ENCODE data around the gene SV2C.

SV2C gene

DNA sequence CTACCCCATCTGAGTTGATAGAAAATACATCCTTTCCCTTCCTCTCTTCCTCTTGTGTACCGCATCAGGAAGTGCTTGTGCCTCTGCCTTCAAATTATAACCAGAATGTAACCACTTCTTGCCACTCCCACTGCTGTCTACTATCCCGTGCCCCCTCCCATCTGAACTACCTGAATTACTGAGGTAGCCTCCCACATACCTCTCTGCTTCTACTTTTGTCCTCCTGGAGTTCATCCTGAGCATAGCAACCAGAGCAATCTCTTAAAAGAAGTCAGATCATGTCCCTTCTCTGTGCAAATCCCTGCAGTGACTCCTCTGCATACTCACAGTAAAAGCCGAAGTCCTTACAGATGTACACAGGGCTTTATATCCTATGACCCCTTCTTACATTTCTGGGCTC, 23.0 kb downstream of the SV2C start:
- no peak for DNase-seq

DNA sequence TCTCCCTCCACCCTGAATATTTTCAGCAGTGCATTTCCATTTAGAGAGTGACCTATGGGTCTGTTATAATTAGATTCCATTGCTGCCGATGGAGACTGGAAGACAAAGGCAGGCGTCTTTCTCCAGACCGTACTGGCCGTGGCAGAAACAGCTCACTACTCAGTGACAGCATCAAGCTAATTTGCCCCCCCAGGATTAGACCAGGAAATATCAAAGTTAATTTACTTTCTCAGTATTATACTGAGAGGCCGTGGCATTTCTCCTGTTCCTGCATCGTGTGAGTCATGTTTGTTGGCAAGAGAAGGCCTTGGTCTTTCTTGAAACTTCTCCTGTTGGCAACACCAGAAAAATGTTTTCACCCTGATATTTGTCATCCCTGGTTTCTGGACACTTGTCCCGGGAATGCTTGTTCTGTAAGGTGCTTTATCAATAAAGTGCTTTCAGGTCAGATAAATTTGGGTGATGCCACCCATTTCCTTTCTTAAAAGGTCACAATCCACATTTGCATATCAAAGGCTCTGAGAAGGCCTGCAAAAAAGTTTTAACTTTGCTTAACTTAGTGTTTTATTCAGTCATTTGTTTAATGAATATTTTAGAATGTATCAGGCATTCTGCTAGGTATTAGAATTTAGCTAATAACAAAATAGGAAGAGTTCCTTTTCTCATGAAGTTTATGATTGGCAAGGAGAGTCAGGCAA, 28.4 kb downstream of the SV2C start:
- no peak for DNase-seq

DNA sequence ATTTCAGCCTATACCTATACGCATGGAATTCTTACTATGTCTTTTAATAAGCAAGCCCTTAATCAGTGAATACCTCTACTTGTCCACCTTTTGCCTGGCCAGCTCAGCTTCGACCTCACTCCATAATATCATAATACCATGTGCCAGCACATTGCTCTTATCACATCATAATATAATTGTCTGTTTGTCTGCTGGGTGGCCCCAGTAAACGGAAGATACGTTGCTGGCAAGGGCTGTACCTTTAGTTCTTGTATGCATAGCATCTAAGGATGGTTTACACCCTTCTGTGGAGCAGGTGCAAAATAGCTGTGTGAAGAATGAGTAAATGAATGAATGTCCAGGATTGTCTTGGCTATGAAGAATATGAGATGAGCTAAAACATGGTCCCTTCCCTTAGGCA, 29.9 kb downstream of the SV2C start:
- DNase-seq = no peak

DNA sequence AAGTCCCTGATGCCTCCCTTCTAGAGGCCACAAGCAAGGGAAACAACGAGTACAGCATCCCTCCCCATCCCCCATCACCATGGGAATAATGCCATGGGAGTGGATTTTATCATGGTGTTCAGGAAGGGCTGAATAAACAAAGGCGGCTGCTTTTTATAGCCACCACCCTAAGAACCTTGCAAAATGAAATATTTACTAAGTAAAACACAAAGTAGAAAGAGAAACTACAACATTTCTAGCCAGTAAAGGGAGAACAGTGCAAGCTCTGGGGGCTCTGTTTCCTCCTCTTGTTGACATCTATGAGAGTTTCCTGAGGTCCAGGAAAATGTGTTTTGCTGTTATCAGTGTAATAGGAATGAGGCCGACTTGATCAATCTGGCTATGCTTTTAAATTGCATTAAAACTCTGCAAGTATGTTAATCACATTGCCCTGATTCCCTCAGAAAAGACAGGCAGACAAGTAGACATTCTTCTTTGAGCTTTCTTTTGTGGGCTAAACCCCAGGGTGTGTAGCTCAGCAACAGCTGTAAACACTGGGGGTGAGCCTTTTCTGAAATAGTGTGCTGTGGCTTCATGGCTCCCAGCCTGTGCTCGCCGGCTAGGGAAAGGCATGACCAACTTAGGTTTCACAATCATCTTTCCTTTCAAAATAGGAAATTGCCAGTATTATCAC, 31.1 kb downstream of the SV2C start:
- no peak for DNase-seq

DNA sequence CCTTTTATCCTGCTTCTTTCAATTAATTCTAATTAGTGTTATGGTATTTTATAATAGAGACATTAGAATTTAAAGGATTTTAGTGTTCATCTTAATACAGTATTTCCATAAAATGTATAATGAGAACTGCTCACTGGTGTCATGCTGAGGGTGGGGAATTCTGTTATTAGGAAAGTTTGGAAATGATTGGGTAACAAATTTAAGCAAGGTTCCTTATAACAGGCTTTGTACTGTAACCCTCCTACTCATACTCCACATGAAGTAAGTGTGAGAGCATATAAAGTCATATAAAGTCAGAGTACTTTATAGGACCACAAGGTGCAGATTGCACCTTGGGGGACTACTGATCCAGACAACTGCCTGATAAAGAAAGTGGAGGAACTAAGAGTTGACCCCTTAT, 42.2 kb downstream of the SV2C start:
- no peak for DNase-seq

DNA sequence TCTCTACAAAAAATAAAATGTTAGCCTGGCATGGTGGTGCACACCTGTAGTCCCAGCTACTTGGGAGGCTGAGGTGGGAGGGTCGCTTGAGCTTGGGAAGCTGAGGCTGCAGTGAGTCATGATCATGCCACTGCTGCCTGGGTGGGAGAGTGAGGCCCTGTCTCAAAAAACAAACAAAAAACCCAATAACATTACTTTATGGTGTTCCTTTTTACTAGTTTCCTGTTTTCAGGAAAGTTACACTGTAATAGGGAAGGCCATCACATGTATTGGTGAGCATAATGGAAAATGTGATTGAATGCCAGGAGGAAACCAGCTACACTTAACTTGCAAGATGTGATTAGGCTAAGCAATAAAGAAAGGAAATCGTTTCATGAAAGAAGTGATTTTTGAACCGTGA, 42.7 kb downstream of the SV2C start:
- no peak for DNase-seq

DNA sequence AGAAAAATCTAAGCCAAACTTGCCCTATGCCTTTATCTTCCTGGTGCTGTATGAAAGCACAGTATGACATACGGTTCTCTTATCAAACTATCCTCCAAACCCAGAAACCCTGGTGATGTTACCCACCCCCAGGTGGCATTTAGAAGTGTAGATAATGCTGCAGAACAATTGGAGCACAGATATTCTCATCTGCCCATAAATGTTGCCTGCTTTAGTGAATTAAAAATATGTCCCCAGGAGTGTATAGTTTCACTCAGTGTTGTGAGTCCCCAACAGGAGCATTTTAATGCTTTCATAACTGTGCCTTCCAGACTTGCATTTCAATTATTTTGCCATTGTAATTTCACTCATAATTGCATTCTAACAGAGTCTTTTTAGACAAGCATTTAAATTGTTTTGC, 50.8 kb downstream of the SV2C start:
- DNase-seq = no peak

DNA sequence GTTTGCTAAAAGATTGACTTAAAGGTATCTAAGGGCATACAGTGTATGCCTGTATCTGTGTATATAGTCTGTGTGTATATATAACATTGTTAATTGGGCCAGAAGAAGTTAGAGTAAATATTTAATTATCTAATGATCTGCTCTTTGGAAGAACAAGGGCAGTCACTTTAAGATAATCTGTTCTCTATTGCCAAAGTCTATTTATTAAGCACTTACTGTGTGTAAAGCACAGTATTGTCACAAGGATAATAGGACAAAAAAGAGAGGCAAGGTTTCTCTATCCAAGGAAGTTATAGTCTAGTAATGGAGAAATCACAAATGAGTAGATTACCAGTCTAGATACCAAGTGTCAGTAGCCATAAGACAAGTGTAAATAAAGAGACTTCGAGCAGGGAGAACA, 51.5 kb downstream of the SV2C start:
- no peak for DNase-seq

DNA sequence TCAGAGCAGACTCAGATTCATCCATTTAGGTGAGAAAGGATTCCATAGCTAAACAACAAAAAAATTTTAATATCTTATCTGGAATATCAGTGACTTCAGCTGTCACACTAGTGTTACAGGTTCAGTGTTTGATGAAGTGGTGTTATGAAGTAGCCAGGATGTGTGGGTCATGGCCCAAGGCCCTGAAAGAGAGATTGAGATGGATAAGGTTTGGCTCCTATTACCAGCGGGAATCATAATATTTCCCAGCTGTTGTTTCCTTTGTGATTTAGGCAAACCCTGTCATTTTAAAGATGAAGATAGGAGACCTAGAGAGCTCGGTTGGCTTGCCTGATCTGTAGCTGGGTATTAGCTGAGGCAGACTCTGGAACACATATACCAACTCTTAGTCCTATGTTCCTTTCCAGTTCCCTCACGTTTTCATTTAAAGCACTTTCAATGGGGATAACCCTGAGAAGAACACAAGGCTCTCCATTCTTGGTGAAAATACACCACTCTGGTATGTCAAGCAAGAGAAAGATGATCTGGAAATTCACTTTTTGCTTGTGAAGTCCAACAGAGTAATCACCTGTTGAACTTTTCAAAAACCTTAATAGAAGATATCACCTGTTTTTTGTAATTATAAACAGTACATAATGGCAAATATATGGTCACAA, 54.8 kb downstream of the SV2C start:
- no peak for DNase-seq

DNA sequence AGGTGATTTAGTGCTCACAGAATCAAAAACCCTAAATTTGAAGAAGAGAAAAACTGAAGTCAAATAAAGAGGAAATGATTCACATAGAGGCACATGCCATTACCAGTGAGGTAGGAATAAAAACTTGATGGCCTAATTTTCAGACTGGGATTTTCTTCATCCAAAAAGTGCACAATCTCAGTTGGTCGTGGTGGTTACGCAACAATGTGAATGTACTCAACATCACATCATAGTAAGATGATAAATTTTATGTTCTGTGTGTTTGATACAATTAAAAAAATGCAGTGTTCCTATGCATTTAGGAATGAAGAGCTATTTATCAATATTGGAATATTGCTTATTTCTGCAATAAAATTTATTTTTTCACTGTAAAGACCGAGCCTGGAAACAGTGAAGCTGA, 60.7 kb downstream of the SV2C start:
- no peak for DNase-seq

DNA sequence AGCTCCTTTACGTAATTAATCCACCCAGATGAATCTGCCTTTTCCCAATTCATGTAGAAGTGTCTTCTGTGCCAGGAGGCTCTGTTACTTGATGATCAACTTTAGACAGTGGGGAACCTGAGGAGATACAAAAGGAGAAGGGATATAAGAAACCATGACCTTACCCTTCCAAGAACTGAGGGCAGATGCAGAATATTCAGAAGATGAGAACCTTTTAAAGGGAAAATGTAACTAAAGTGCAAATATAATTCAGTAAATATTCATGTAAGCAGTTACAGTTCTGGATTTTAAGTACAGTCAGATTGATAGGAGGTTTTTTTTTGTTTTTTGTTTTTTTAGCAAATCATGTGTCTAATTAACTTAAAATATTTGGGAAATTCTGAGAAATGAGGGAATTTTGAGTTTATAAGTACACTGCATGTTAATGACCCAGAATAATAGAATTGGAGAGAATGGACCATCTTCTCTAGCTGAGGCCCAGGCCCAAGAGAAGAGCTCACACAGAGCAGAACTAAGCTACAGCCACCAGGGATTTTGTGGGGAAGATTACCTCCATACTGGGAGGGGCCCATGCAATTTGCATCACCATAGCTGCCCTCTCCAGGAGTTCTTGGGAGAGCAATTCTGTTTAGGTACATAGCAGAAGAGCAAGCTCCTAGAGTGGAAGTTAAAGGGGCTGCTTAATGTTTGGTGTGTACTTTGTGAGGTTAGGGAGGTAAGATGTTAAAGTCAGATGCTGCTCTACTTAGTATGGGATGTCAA, 61.5 kb downstream of the SV2C start:
- no peak for DNase-seq

DNA sequence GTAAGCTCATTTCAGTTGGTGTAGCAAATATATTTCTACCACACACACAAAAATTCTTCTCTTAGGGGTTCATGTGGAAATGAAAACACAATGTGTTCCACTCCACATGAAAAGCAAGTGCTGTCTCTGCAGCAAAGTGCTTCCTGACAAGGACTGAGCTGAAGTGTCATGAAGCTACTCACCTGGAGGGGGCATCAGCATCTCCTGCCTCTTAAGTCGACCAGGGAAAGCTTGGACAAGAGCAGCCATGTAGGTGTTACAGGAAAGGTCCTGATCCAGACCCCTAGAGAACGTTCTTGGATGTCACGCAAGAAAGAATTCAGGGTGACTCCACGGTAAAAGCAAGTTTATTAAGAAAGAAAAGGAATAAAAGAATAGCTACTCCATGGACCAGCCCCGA, 62.8 kb downstream of the SV2C start:
- DNase-seq = peak in 1 of 2 experiments; percentile 1

DNA sequence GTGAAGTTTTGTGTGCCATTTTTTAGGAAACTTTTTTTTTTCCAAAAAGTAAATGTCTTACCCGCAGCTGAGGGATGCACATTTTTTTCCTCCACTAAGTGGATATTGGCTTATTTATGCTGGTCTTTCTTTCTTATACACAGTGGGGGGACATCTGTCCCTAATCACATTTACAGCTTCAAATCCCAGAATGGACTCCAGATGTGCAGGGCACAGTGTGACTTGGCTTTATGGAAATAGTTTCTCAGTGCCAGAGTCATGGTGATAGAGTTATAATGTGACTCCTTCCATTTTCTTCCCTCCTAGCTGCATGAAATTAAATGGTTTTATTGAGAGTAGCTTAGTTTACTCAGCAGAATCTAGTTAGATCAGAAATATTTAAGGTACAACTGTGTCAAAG, 66.5 kb downstream of the SV2C start:
- no peak for DNase-seq

DNA sequence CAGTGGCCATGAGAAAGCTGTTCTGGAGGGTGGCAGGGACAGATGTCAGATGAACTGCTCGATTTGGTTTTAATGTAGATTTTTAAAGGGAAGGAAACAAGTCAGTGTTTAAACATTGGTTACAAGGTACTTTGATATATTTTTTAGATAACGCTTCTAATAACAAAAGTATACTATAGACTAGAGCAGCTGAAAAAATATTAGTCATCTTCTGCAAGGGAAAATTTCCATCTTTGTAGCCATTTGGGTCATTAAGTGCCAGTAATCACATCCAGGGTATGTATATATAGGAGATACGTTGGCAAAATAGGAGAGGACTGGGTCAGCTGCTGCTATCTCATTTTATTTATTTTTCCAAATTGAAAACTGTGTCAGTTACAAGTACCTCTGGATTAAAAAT, 69.0 kb downstream of the SV2C start:
- DNase-seq = no peak

DNA sequence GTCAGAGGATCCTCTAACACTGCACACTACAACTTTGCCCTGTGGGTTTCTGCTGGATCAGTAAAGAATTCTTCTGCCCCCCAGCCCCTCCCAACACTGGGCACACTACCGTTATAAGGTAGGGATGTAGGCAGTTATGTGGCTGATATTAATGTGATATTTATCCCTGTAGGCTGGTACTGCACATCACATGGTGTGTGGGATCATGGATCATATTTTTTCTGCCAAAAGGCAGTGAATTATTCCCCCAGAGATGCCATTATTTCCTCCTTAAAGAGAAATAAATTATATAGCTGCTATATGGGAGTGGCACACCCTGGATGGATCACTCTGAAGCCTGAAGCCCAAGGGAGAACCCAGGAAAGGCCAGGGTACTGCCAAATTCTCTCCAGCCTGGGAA, 69.5 kb downstream of the SV2C start:
- no peak for DNase-seq

DNA sequence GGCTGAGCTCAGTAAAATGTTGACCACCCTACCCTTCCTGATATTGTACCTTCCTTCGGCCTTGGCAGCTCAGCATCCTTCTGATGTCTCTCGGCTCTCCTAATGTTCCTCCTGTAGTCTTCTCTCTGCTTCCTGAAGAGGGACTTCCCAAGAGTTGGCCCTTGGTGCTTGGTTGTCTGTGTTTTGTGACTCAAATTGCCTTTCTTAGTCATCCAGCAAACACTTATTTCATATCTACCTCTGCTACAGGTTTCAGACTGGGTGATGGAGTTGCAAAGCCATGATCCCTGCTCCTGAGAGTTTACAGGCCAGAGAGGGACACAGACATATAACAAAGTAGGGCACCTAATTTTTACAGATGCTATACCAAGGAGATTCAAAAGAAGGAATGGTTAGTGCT, 70.1 kb downstream of the SV2C start:
- DNase-seq = no peak

DNA sequence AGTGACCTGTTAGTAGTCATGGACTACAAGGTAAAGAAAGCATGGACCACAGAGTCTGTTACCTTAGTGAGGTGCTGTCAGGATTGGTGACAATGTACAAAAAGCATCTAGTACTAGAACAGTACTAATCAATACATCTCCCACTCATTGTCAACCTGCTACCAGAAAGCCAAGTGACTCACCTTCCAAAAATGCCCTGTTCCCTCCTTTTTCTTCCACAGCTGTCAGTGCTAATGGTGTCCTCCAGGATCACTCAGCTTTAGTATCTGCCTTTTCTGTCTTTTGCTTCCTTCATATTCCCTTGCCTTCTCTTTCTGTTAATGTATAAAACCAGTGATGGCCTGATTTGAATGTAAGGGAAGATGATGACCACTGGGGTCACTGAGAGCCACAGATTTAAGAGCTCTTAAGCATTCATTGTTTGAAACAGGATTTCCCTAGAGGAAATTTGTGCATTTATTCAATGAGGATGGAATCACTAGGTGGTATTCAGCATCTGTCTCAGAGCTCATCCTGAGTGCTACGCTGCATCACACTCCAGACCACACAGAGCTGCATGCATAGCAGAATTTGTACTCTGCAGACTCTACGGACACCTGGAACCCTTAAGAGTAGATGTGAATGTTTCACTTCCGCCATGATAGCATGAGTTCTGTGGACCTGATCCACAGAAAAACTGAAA, 71.0 kb downstream of the SV2C start:
- no peak for DNase-seq

DNA sequence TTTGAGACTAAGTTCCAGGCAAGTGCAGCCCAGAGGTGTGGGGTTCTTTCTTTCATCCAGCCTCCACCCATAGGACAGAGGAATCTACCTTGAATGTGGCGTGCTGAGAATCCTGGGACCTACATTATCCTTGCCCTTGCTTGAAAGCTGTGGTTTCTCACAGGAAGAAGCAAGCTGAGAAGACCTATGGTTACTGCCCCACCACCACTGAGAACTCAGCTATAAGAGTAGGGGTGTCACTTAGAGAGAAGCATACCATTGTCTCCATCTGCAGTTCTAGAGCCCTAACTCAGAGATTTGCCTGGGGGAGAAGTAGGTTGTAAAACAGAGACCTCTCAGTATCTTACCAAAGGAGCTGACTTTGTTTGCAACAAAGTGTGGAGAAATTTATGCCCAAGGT, 72.4 kb downstream of the SV2C start:
- no peak for DNase-seq

DNA sequence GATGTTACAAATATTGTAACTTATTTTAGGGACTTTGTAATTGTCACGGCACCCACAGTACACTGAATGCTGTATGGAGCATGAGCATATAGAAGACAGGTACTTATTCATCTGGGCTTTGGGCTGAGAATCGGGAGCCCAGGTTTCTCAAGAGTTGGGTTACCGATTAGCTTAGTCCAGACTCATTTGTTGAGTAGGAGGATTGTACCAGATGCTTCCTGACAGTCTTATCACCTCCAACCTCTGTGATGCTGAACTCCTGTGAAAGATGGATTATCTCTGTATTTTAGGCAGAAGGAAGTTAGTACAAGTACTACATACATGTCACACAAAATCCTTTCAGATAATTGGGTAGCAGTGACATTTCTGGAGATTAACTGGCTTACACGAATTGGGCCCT, 79.2 kb downstream of the SV2C start:
- DNase-seq = no peak

DNA sequence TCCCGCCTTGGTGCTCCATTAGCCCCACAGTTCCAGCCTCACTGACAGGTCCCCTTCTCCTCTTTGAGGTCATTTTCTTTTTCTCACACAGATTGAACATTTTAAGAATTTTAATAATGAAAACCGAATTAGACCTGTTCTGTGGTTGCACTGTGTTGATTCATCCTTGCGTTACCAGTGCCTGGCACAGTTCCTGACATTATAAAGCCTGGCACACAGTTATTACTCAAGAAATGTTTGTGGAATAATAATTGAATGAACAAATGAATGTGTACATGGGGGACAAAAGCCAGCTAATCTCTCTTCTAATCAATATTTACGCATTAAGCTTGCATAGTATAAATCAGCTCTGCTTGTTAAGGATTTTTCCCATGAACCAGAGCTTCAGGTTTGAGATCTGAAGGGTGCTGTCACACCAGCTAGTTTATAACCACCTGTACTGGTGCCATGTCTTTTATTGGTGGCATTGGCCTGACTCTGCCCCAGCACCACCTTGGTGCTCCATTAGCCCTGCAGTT, 80.0 kb downstream of the SV2C start:
- no peak for DNase-seq

DNA sequence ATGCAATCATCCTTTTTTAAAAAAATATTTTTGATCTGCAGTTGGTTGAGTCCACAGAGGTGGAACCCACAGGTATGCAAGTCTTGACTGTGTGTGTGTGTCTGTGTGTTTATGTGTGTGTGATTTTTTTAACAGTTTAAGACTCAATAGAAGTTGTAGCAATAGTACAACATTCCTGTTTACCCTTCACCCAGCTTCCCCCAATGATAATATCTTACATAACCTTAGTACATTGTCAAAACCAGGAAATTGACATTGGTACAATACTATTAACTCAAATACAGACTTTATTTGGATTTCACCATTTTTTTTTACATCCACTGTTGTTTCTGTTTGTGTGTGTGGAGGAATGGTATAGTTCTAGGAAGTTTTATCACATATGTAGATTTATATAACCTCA, 81.8 kb downstream of the SV2C start:
- no peak for DNase-seq

DNA sequence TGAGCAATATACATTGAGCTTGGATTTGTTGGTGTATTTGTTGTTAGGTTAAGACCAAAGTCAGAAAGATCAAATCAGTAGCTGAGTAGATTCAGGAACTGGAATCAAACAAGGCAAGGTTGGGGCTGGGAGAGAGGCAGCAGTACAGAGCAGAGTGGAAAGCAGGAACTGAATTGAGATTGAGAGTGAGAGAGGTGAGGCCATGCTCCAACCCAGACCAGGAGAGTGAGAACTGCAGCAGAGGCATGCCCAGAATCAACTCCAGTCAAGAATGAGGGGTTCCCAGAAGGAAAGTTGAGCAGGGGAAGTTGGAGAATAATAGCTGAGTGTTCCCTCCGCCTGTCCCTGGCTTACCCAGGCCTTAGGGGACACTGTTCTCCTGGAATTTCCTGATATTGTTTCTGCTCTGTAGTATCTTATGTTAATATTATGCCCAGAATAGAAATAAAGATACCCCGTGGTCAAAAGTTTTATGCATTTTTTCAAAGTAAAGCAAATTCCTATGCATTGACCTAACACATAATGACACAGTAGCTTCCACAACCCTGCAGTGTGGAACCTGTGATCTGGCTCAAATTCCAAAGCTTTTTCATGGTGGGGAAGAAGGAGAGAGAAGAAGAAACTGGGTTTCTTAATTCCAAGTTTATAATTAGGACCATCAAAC, 82.7 kb downstream of the SV2C start:
- DNase-seq = no peak

All from SHP77 (cell line).